Neural crest cell (in vitro differentiated cells): Measurements from ENCODE around the gene HYI. TPM values are rescaled to one million over a fixed set of nuclear protein-coding genes. Genes with fewer than 3 reads are reported as not detected.

Experiments used
- DNase-seq: peaks from one replicate; pipeline ENCODE4 v3.0.0; 2021; ENCODE audit warnings: low read depth, mixed read lengths, low spot score
- H3K27ac Mint-ChIP-seq: one replicate; pipeline ENCODE4 v1.8.0; 2021; ENCODE audit warnings: mild to moderate bottlenecking, mixed read lengths; ENCODE audit not compliant: unreplicated experiment
- H3K27me3 Mint-ChIP-seq: 2 replicates; pipeline ENCODE4 v1.8.0; 2021; ENCODE audit warnings: low read depth, mild to moderate bottlenecking, mixed read lengths
- H3K36me3 Mint-ChIP-seq: 2 replicates; pipeline ENCODE4 v1.8.0; 2021; ENCODE audit warnings: low read depth, mild to moderate bottlenecking, mixed read lengths
- H3K4me1 Mint-ChIP-seq: 2 replicates; pipeline ENCODE4 v1.8.0; 2021; ENCODE audit warnings: mixed read lengths
- H3K4me3 Mint-ChIP-seq: one replicate; pipeline ENCODE4 v1.8.0; 2021; ENCODE audit warnings: mild to moderate bottlenecking, mixed read lengths
- H3K9me3 Mint-ChIP-seq: 2 replicates; pipeline ENCODE4 v1.8.0; 2021; ENCODE audit warnings: mixed read lengths
- CTCF ChIP-seq: fragments of 200-600 bp; sonication (generic); conservative IDR thresholded peaks from 2 replicates; pipeline ENCODE4 v1.5.0; 2021; ENCODE audit warnings: antibody characterized with exemption, mild to moderate bottlenecking
- total RNA-seq: library from RNA; stranded (reverse); gene quantifications from 2 replicates; pipeline ENCODE4 v1.2.1, GENCODE V29; 2021

HYI gene
- total RNA-seq, 1 donor from 2014 or later, result 46.6 TPM

- H3K4me1 Mint-ChIP-seq, result peaks cover 28% of the 10 kb centered on the region
- H3K4me3 Mint-ChIP-seq, result no peak overlapping the region
- H3K27me3 Mint-ChIP-seq, result no peaks in the 10 kb centered on the region
- no peak overlapping the region for H3K27ac Mint-ChIP-seq
- DNase-seq, result no peak
- peaks cover 18% of the 10 kb centered on the region for H3K36me3 Mint-ChIP-seq
- H3K9me3 Mint-ChIP-seq, result no peaks in the 10 kb centered on the region
- no peak for TF ChIP-seq CTCF
Measured at GRCh38 chr1:43434256-43434655, 19.5 kb downstream of the HYI start.

GRCh38 chr1:43432907-43433306, 20.8 kb downstream of the HYI start:
- H3K4me1 Mint-ChIP-seq, result peaks cover 28% of the 10 kb centered on the region
- no peaks in the 10 kb centered on the region for H3K9me3 Mint-ChIP-seq
- TF ChIP-seq CTCF, result no peak
- peaks cover 18% of the 10 kb centered on the region for H3K36me3 Mint-ChIP-seq
- no peak for DNase-seq
- no peaks in the 10 kb centered on the region for H3K27me3 Mint-ChIP-seq
- H3K4me3 Mint-ChIP-seq, result no peak overlapping the region
- no peak overlapping the region for H3K27ac Mint-ChIP-seq

GRCh38 chr1:43432171-43432860, 21.4 kb downstream of the HYI start:
- Mint-ChIP-seq H3K36me3 (peaks cover 18% of the 10 kb centered on the region), H3K4me3 (no peak overlapping the region)

DNA sequence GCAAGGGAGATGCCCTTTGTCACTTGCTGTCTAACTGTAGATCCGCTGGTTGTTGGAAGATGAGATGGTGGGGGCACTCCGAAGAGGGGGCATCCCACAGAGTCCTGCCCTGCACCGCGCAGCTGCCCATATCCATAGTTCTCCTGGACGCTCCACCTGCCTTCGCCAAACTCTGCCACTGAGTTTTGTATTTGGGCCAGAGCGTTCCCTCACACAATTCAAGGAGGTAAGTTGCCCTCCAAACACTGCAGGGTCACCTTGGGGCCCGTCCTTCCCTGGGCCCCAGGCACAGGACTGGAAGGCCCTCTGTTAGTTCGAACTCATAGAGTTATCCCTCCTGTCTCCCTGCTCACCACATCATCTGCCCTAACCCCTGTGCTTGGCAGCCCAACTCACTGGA, 22.1 kb downstream of the HYI start:
- Mint-ChIP-seq H3K4me3 (no peak overlapping the region), H3K9me3 (no peaks in the 10 kb centered on the region), H3K27me3 (no peaks in the 10 kb centered on the region), H3K4me1 (peaks cover 20% of the 10 kb centered on the region), H3K36me3 (peaks cover 20% of the 10 kb centered on the region), H3K27ac (no peak overlapping the region)
- no peak for DNase-seq
- no peak for TF ChIP-seq CTCF

More at GRCh38 chr1:43432171-43432860, 21.4 kb downstream of the HYI start:
- no peak for TF ChIP-seq CTCF
- Mint-ChIP-seq H3K4me1 (peaks cover 27% of the 10 kb centered on the region), H3K9me3 (no peaks in the 10 kb centered on the region), H3K27me3 (no peaks in the 10 kb centered on the region), H3K27ac (no peak overlapping the region)
- no peak for DNase-seq

- H3K4me3 Mint-ChIP-seq, result no peak overlapping the region
- no peak for DNase-seq
- no peaks in the 10 kb centered on the region for H3K27me3 Mint-ChIP-seq
- peaks cover 12% of the 10 kb centered on the region for H3K4me1 Mint-ChIP-seq
- no peak overlapping the region for H3K27ac Mint-ChIP-seq
- peaks cover 21% of the 10 kb centered on the region for H3K36me3 Mint-ChIP-seq
- no peaks in the 10 kb centered on the region for H3K9me3 Mint-ChIP-seq
- no peak for TF ChIP-seq CTCF
Measured at GRCh38 chr1:43430831-43431230, 22.9 kb downstream of the HYI start.
